ENCODE measurements around the gene CCM2L.

CCM2L gene

DNA sequence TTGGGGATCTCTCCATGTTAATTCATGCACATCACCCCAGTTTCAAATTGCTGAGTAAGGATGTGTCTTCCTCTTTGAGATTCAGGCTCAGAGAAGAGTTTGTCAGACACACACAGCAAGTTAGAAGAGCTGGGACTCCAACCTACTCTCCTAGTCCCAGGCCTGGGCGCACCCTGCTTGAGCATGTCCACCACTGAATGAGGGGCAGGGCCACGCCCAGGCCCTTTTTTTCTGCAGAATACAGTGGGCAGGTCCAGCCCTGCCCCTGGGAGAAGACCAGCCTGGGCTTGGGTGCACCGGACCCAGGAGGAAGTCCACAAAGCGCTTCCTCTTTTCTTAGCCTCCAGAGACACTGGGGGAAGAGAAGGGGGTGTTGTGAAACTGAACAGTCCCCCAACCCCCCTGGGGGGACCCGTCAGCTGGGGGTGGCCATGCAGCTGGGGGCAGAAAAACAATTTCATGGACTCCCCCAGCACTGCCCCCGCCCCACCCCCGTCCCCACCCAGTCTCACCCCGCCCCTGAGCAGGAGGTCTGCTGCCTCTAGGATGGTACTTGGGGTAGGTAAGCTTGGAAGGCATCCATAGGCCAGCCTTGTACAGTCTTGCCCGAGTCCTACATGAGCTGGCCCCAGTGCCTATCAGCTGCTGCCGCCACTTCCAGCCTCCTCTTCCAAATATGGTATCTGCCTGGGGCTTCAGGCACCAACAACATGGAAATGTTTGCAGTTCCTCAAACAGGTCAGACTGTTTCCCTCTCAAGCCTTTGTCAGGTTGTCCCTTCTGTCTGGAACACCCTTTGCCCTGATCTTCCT is 30.1 kb downstream of the CCM2L start:
- Histone ChIP-seq H3K36me3 (ENCODE audit: insufficient read depth, low read length) (no peaks in the 10 kb centered on the region), H4K20me1 (ENCODE audit: insufficient read depth, low read length) (no peaks in the 10 kb centered on the region), H3K79me2 (ENCODE audit: insufficient read depth, low read length) (no peaks in the 10 kb centered on the region), H3K9ac (ENCODE audit: low read depth, low read length) (no peak overlapping the region), H3K4me1 (ENCODE audit: insufficient read depth, low read length) (peaks cover 7% of the 10 kb centered on the region; the same call in 1 of the 2 replicates), H3K4me2 (ENCODE audit: insufficient read depth, low read length) (no peak overlapping the region), H3K9me3 (ENCODE audit: insufficient read depth, low read length, severe bottlenecking) (no peaks in the 10 kb centered on the region), H3K27ac (ENCODE audit: low read length) (no peak overlapping the region), H2AFZ (ENCODE audit: low read depth, low read length) (no peak overlapping the region), H3K4me3 (ENCODE audit: low read depth in 1 of 2, low read length in 2 of 2) (no peak overlapping the region), H3K27me3 (ENCODE audit: insufficient read depth, low read length, poor library complexity) (peaks cover 10% of the 10 kb centered on the region)
- TF ChIP-seq EZH2 (IDR thresholded peaks at IDR 0.05; ENCODE audit: borderline replicate concordance, low read depth, low read length, severe bottlenecking) (no peak), CTCF (IDR thresholded peaks at IDR 0.05; ENCODE audit: borderline replicate concordance, extremely low read depth, low read length, poor library complexity, severe bottlenecking) (no peak)
- DNase-seq (no peak), ATAC-seq (ENCODE audit: insufficient read depth, low read depth) (no peak)

- no peak overlapping the region for H3K27ac ChIP-seq (ENCODE audit: low read length)
- no peak overlapping the region for H2AFZ ChIP-seq (ENCODE audit: low read depth, low read length)
- no peaks in the 10 kb centered on the region for H3K4me1 ChIP-seq (ENCODE audit: insufficient read depth, low read length)
- no peaks in the 10 kb centered on the region for H3K9me3 ChIP-seq (ENCODE audit: insufficient read depth, low read length, severe bottlenecking)
- H3K4me2 ChIP-seq (ENCODE audit: insufficient read depth, low read length), result no peak overlapping the region
- DNase-seq (no peak), ATAC-seq (ENCODE audit: insufficient read depth, low read depth) (no peak)
- H3K79me2 ChIP-seq (ENCODE audit: insufficient read depth, low read length), result no peaks in the 10 kb centered on the region
- H3K27me3 ChIP-seq (ENCODE audit: insufficient read depth, low read length, poor library complexity), result peaks cover 8% of the 10 kb centered on the region
- H4K20me1 ChIP-seq (ENCODE audit: insufficient read depth, low read length), result no peaks in the 10 kb centered on the region
- no peak overlapping the region for H3K9ac ChIP-seq (ENCODE audit: low read depth, low read length)
- H3K36me3 ChIP-seq (ENCODE audit: insufficient read depth, low read length), result no peaks in the 10 kb centered on the region
- H3K4me3 ChIP-seq (ENCODE audit: low read depth in 1 of 2, low read length in 2 of 2), result no peak overlapping the region
- no peak for TF ChIP-seq CTCF (IDR thresholded peaks at IDR 0.05; ENCODE audit: borderline replicate concordance, extremely low read depth, low read length, poor library complexity, severe bottlenecking)
- no peak for TF ChIP-seq EZH2 (IDR thresholded peaks at IDR 0.05; ENCODE audit: borderline replicate concordance, low read depth, low read length, severe bottlenecking)
Measured at GRCh38 chr20:32045999-32046398, 35.8 kb downstream of the CCM2L start.

DNA sequence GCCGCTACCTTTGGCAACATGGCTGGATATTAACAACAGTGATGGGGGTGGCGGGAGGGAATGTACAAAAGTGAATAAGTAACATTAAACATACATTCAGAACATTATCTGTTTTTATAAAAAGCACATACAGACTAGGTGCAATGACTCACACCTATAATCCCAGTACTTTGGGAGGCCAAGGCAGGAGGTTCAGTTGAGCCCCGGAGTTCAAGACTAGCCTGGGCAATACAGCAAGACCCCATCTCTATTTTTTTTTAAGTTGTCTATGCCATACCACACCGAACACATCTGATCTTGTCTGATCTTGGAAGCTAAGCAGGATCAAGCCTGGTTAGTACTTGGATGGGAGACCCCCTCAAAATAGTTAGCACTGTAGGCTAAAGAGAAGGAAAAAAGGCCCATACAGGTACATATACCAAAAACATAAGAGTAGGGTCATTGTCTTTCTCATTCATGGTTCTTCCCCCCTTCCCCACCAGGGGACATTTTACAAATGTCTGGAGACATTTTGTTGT is 40.1 kb downstream of the CCM2L start:
- Histone ChIP-seq H3K27me3 (ENCODE audit: insufficient read depth, low read length, poor library complexity) (peaks cover 3% of the 10 kb centered on the region), H3K9ac (ENCODE audit: low read depth, low read length) (no peak overlapping the region), H3K4me2 (ENCODE audit: insufficient read depth, low read length) (no peak overlapping the region), H3K9me3 (ENCODE audit: insufficient read depth, low read length, severe bottlenecking) (no peaks in the 10 kb centered on the region), H4K20me1 (ENCODE audit: insufficient read depth, low read length) (no peaks in the 10 kb centered on the region), H3K4me1 (ENCODE audit: insufficient read depth, low read length) (no peaks in the 10 kb centered on the region), H3K36me3 (ENCODE audit: insufficient read depth, low read length) (no peaks in the 10 kb centered on the region), H2AFZ (ENCODE audit: low read depth, low read length) (no peak overlapping the region), H3K27ac (ENCODE audit: low read length) (no peak overlapping the region), H3K79me2 (ENCODE audit: insufficient read depth, low read length) (no peaks in the 10 kb centered on the region), H3K4me3 (ENCODE audit: low read depth in 1 of 2, low read length in 2 of 2) (no peak overlapping the region)
- TF ChIP-seq CTCF (IDR thresholded peaks at IDR 0.05; ENCODE audit: borderline replicate concordance, extremely low read depth, low read length, poor library complexity, severe bottlenecking), result no peak
- no peak for TF ChIP-seq EZH2 (IDR thresholded peaks at IDR 0.05; ENCODE audit: borderline replicate concordance, low read depth, low read length, severe bottlenecking)
- DNase-seq, result no peak
- no peak for ATAC-seq (ENCODE audit: insufficient read depth, low read depth)
